ENCODE data around the gene RALGAPA2.

DNA sequence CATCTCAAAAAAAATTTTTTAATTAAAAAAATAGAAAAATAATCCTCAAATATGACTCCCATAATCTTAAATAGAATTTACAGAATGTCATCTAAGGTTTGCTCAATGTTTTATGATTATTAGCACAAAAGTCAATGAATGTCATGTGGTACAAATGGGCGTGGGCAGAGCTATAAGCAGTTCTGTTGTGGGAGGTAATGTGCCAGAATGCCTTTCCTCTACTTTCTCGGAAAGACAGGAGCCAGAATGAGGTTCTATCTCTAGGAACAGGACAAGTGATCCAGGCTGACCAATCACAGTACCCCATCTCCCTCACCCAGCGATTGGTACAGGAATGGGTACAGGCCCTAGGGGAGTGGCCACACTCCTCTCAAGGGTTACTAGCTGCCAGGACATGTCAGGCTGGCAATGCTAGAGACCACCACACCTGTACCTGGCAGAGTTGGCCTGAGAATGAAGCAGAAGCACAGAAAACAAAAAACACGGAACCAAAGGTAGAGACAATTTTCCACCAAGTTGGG lies 15.1 kb downstream of the RALGAPA2 start:
- TF ChIP-seq, protein P1, sequence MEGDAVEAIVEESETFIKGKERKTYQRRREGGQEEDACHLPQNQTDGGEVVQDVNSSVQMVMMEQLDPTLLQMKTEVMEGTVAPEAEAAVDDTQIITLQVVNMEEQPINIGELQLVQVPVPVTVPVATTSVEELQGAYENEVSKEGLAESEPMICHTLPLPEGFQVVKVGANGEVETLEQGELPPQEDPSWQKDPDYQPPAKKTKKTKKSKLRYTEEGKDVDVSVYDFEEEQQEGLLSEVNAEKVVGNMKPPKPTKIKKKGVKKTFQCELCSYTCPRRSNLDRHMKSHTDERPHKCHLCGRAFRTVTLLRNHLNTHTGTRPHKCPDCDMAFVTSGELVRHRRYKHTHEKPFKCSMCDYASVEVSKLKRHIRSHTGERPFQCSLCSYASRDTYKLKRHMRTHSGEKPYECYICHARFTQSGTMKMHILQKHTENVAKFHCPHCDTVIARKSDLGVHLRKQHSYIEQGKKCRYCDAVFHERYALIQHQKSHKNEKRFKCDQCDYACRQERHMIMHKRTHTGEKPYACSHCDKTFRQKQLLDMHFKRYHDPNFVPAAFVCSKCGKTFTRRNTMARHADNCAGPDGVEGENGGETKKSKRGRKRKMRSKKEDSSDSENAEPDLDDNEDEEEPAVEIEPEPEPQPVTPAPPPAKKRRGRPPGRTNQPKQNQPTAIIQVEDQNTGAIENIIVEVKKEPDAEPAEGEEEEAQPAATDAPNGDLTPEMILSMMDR (IDR thresholded peaks at IDR 0.05), result no peak
- no peak for TF ChIP-seq POLR2A (IDR thresholded peaks at IDR 0.05)

Data from testis (tissue), 2 donors.